NT2/D1 (cell line): ENCODE measurements around the gene KRT72.

Experiments used
- YY1 ChIP-seq: IDR thresholded peaks from 2 replicates; pipeline ENCODE4 v1.6.1; 2011; ENCODE audit not compliant: insufficient read length, insufficient read depth
- ZNF274 ChIP-seq: IDR thresholded peaks from 2 replicates; pipeline ENCODE4 v1.6.1; 2011; ENCODE audit warnings: mild to moderate bottlenecking, low read depth, low read length

DNA sequence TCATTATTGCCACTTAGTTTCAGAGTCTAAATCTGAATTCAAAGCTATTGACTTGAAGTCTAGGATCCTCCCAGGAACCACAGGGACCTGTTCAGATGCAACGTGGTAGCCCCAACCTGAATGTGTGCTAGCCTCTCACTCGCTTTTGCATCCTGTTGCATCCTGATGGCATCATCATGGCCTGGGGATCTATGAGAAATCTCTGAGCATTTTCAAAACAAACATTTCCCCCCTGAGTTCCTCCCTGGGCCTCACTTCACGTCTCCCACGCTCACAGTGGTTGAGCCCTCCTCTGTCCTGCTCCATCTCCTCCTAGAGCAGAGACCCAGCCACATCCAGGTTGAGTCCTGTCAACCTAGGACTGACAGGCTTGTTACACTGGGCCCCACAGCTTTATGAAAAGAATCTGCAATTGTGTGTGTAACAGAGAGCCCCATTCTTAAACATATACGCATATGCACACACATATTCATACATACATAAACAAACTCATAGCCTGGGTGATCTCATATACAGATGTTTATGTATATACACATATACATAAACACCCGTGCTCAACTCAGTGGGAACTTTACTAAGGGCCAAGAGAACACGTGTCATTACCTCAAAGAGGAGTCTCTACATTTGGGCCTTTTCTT, 5.4 kb upstream of the KRT72 start:
- TF ChIP-seq YY1 (no peak), ZNF274 (no peak)
